HCT116 (cell line): ENCODE results near the gene FBXL17. TPM values are rescaled to one million over a fixed set of nuclear protein-coding genes. Genes with fewer than 3 reads are reported as not detected.

Experiments
- ATAC-seq: fragments of 200-7000 bp; cut with Tn5 transposase; 2 replicates; pipeline ENCODE4 v1.9.1; 2020; ENCODE audit warnings: mild to moderate bottlenecking, moderate library complexity
- BruUV-seq: library from RNA; stranded (reverse); fragments of 400-500 nt; replicated peaks from 2 replicates; lab custom pipeline; 2021; lab: Mats Ljungman, UMichigan
- CTCF ChIA-PET: fragments of 300-600 bp; sonication (Branson Sonifier 250); formaldehyde crosslinking; loops from one replicate; lab custom pipeline; 2021; ENCODE audit warnings: antibody characterized with exemption; lab: Charles Lee
- POLR2A ChIA-PET: fragments of 300-600, 350-600 bp; sonication (Branson Sonifier 250); formaldehyde crosslinking; loops from one replicate; lab custom pipeline; 2021; ENCODE audit warnings: antibody characterized with exemption; lab: Charles Lee
- RAD21 ChIA-PET, 2 experiments: fragments of 300-600 bp; sonication (Branson Sonifier 250); formaldehyde crosslinking; loops; one replicate each; lab custom pipeline; 2023; ENCODE audit warnings: low total read pairs in 2 of 2; ENCODE audit not compliant: uncharacterized antibody in 2 of 2, unreplicated experiment in 2 of 2, low non-redundant PET in 1 of 2; lab: Charles Lee
- DNase-seq: peaks from one replicate; pipeline ENCODE4 v3.0.0-alpha.2; 2010; ENCODE audit warnings: low read depth, low spot score
- H2AFZ ChIP-seq: fragments of 200-600 bp; shearing (Covaris generic), sonication (generic); 2 replicates; pipeline ENCODE4 v1.6.1; 2017; ENCODE audit warnings: low read depth, mixed run types, mixed read lengths, antibody characterized with exemption, low read length; ENCODE audit not compliant: poor library complexity, severe bottlenecking
- H3K27ac ChIP-seq: 2 replicates; pipeline ENCODE4 v1.5.1; 2012; ENCODE audit warnings: low read depth, low read length
- H3K27me3 ChIP-seq: fragments of 200-600 bp; sonication (generic); 2 replicates; pipeline ENCODE4 v1.6.1; 2016; ENCODE audit warnings: mixed run types, low read length, mixed read lengths; ENCODE audit not compliant: insufficient read depth
- H3K36me3 ChIP-seq, 2 experiments: fragments of 200-500 bp in 1 of 2; fragments of 200-600 bp in 1 of 2; sonication (Bioruptor generic) in 1 of 2; sonication (generic) in 1 of 2; 2 replicates each; pipeline versions ENCODE4 v1.5.1 to v1.6.1; 2014 to 2016; ENCODE audit warnings: low read length in 2 of 2, inconsistent platforms in 1 of 2, mixed read lengths in 1 of 2, mixed run types in 1 of 2; ENCODE audit not compliant: insufficient read depth in 2 of 2, control insufficient read depth in 1 of 2
- H3K4me1 ChIP-seq, 2 experiments: fragments of 200-600 bp in 1 of 2; sonication (generic) in 1 of 2; 2 replicates each; pipeline versions ENCODE4 v1.5.1 to v1.6.1; 2012 to 2017; ENCODE audit warnings: low read length in 2 of 2, inconsistent platforms in 1 of 2, mild to moderate bottlenecking in 1 of 2, mixed read lengths in 1 of 2, mixed run types in 1 of 2, moderate library complexity in 1 of 2; ENCODE audit not compliant: insufficient read depth in 2 of 2, control insufficient read depth in 1 of 2
- H3K4me2 ChIP-seq: fragments of 200-600 bp; sonication (generic); 2 replicates; pipeline ENCODE4 v1.6.1; 2017; ENCODE audit warnings: mixed run types, low read length, mixed read lengths
- H3K4me3 ChIP-seq, 2 experiments: fragments of 200-600 bp in 1 of 2; sonication (generic) in 1 of 2; replicated peaks in 1 of 2; 2 replicates each; pipeline ENCODE4 v1.5.1; 2011 to 2016; ENCODE audit warnings: low read length in 2 of 2, control low read depth in 1 of 2, low read depth in 1 of 2, mild to moderate bottlenecking in 1 of 2, mixed read lengths in 1 of 2, mixed run types in 1 of 2
- H3K79me2 ChIP-seq: fragments of 200-600 bp; sonication (generic); 2 replicates; pipeline ENCODE4 v1.6.1; 2017; ENCODE audit warnings: mild to moderate bottlenecking, mixed run types, low read length, moderate library complexity, mixed read lengths; ENCODE audit not compliant: insufficient read depth
- H3K9ac ChIP-seq: fragments of 200-600 bp; sonication (generic); 2 replicates; pipeline ENCODE4 v1.6.1; 2016; ENCODE audit warnings: low read length, mixed read lengths
- H3K9me2 ChIP-seq: fragments of 200-600 bp; sonication (generic), shearing (Covaris generic); 2 replicates; pipeline ENCODE4 v1.6.1; 2017; ENCODE audit warnings: mixed run types, mild to moderate bottlenecking, moderate library complexity; ENCODE audit not compliant: insufficient read depth
- H3K9me3 ChIP-seq, 2 experiments: fragments of 200-500 bp in 1 of 2; fragments of 200-600 bp in 1 of 2; sonication (Bioruptor generic) in 1 of 2; sonication (generic) in 1 of 2; 2 replicates each; pipeline ENCODE4 v1.6.1; 2014 to 2017; ENCODE audit warnings: low read length in 2 of 2, mixed read lengths in 2 of 2, inconsistent platforms in 1 of 2, low read depth in 1 of 2, mild to moderate bottlenecking in 1 of 2, mixed run types in 1 of 2, moderate library complexity in 1 of 2; ENCODE audit not compliant: control insufficient read depth in 1 of 2, insufficient read depth in 1 of 2
- H4K20me1 ChIP-seq: fragments of 200-600 bp; sonication (generic), shearing (Covaris generic); 2 replicates; pipeline ENCODE4 v1.6.1; 2017; ENCODE audit warnings: mixed run types, mild to moderate bottlenecking, moderate library complexity; ENCODE audit not compliant: insufficient read depth
- CBX3 ChIP-seq: IDR thresholded peaks from 2 replicates; pipeline ENCODE4 v1.6.1; 2012; ENCODE audit warnings: low read depth
- EGR1 ChIP-seq: IDR thresholded peaks from 2 replicates; pipeline ENCODE4 v1.6.1; 2012; ENCODE audit warnings: low read depth
- EZH2 ChIP-seq: fragments of 200-600 bp; sonication (generic); IDR thresholded peaks from 2 replicates; pipeline ENCODE4 v1.6.1; 2017; ENCODE audit warnings: antibody characterized with exemption, mixed run types
- EZH2phosphoT487 ChIP-seq: fragments of 200-600 bp; IDR thresholded peaks from 2 replicates; pipeline ENCODE4 v1.6.1; 2018; ENCODE audit warnings: antibody characterized with exemption, borderline replicate concordance
- POLR2A ChIP-seq: IDR thresholded peaks from 2 replicates; pipeline ENCODE4 v1.7.0; 2011; ENCODE audit warnings: borderline replicate concordance; ENCODE audit not compliant: insufficient read depth, insufficient read length; ENCODE audit errors: extremely low read depth
- RAD21 ChIP-seq: IDR thresholded peaks from 2 replicates; pipeline ENCODE4 v1.6.1; 2012; ENCODE audit warnings: low read depth, mild to moderate bottlenecking
- SP1 ChIP-seq: IDR thresholded peaks from 2 replicates; pipeline ENCODE4 v1.6.1; 2012; ENCODE audit warnings: low read depth
- SRF ChIP-seq: IDR thresholded peaks from 2 replicates; pipeline ENCODE4 v1.6.1; 2012; ENCODE audit warnings: low read depth
- YY1 ChIP-seq: IDR thresholded peaks from 2 replicates; pipeline ENCODE4 v1.6.1; 2011; ENCODE audit warnings: low read length, low read depth, moderate library complexity, mild to moderate bottlenecking; ENCODE audit not compliant: insufficient replicate concordance; ENCODE audit errors: extremely low read depth
- ZFX ChIP-seq: fragments of 450-650 bp; IDR thresholded peaks from 2 replicates; pipeline ENCODE4 v1.6.1; 2017
- intact Hi-C: fragments of 100-400 bp; cut with micrococcal nuclease; formaldehyde crosslinking; loops from 2 replicates; pipeline ENCODE4 v1.10.0; 2022
- total RNA-seq: library from RNA; stranded (reverse); gene quantifications from one replicate; pipeline ENCODE4 v1.2.1, GENCODE V29; 2021; ENCODE audit not compliant: unreplicated experiment
- TF ChIP-seq, protein P1 (sequence below): IDR thresholded peaks from 2 replicates; pipeline ENCODE4 v1.6.1; 2011; ENCODE audit warnings: mild to moderate bottlenecking, low read length, moderate library complexity; ENCODE audit not compliant: insufficient replicate concordance; ENCODE audit errors: extremely low read depth
- TF ChIP-seq, protein P2 (sequence below), 3 experiments: fragments of 200-600 bp in 1 of 3; sonication (generic) in 1 of 3; IDR thresholded peaks in 2 of 3; conservative IDR thresholded peaks in 1 of 3; 2 replicates each; pipeline ENCODE4 v1.5.1; 2012 to 2017; ENCODE audit warnings: low read depth in 2 of 3, low read length in 2 of 3, antibody characterized with exemption in 1 of 3, borderline replicate concordance in 1 of 3, control low read depth in 1 of 3, mild to moderate bottlenecking in 1 of 3, mixed read lengths in 1 of 3, mixed run types in 1 of 3, moderate library complexity in 1 of 3; ENCODE audit not compliant: insufficient read depth in 1 of 3
- TF ChIP-seq, protein P3 (sequence below): IDR thresholded peaks from 2 replicates; pipeline ENCODE4 v1.6.1; 2012

The FBXL17 gene
- total RNA-seq, 1 experiment from 2014 or later, result 9.4 TPM

DNA sequence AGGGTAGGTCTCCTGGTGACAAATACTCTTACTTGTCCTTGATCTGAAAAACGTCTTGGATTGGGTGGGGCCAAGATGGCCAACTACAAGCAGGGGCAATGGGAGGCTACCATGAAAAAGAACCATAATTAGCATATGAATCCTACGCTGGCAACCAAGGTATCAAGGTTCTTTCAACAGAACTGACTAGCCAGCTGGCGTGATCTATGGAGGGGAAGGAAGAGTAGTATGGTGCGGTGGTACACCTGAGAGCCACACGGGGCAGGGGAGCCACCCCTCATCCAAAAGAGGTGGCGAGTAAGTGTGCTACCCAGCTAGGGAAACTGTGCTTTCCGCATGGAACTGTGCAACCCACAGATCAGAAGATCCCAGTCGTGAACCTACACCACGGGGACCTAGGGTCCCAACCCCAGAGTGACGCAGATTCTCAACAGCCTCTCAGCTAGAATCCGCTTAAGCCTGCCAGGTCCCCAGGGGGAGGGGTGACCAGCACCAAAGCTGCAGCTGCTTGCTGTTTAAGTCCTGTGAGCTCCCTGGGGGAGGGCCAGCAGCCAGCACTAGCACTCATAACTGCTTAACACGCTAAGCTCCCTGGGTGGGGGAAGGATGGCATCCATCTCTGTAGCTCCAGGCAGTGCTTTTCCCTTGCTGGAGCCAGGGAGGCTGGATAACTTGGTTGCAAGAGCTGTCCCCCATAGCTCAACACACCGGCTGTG lies 334.8 kb downstream of the FBXL17 start:
- TF ChIP-seq, protein P1, sequence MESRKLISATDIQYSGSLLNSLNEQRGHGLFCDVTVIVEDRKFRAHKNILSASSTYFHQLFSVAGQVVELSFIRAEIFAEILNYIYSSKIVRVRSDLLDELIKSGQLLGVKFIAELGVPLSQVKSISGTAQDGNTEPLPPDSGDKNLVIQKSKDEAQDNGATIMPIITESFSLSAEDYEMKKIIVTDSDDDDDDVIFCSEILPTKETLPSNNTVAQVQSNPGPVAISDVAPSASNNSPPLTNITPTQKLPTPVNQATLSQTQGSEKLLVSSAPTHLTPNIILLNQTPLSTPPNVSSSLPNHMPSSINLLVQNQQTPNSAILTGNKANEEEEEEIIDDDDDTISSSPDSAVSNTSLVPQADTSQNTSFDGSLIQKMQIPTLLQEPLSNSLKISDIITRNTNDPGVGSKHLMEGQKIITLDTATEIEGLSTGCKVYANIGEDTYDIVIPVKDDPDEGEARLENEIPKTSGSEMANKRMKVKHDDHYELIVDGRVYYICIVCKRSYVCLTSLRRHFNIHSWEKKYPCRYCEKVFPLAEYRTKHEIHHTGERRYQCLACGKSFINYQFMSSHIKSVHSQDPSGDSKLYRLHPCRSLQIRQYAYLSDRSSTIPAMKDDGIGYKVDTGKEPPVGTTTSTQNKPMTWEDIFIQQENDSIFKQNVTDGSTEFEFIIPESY, result no peak
- no peak for TF ChIP-seq POLR2A
- TF ChIP-seq SP1, result no peak
- no peak for TF ChIP-seq CBX3
- TF ChIP-seq EZH2phosphoT487, result no peak
- no peak for TF ChIP-seq YY1
- TF ChIP-seq SRF, result no peak
- TF ChIP-seq EGR1, result no peak
- TF ChIP-seq EZH2, result no peak
- TF ChIP-seq, protein P2, sequence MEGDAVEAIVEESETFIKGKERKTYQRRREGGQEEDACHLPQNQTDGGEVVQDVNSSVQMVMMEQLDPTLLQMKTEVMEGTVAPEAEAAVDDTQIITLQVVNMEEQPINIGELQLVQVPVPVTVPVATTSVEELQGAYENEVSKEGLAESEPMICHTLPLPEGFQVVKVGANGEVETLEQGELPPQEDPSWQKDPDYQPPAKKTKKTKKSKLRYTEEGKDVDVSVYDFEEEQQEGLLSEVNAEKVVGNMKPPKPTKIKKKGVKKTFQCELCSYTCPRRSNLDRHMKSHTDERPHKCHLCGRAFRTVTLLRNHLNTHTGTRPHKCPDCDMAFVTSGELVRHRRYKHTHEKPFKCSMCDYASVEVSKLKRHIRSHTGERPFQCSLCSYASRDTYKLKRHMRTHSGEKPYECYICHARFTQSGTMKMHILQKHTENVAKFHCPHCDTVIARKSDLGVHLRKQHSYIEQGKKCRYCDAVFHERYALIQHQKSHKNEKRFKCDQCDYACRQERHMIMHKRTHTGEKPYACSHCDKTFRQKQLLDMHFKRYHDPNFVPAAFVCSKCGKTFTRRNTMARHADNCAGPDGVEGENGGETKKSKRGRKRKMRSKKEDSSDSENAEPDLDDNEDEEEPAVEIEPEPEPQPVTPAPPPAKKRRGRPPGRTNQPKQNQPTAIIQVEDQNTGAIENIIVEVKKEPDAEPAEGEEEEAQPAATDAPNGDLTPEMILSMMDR (IDR thresholded peaks at IDR 0.05 in 2 of 3, conservative IDR thresholded peaks at IDR 0.05 in 1 of 3; ENCODE audit: borderline replicate concordance in 1 of 3, insufficient read depth in 1 of 3, low read depth in 2 of 3, low read length in 2 of 3), result no peak
- TF ChIP-seq, protein P3, sequence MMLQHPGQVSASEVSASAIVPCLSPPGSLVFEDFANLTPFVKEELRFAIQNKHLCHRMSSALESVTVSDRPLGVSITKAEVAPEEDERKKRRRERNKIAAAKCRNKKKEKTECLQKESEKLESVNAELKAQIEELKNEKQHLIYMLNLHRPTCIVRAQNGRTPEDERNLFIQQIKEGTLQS, result no peak
- TF ChIP-seq ZFX, result no peak
- TF ChIP-seq RAD21, result no peak
- RAD21 ChIA-PET, result no interaction called here
- H3K9me3 ChIP-seq, result no peaks in the 10 kb centered on the region; a peak in 1 of 4 replicates
- no TSS peak for BruUV-seq
- H3K27ac ChIP-seq, result no peak overlapping the region
- no peak overlapping the region for H3K4me3 ChIP-seq
- POLR2A ChIA-PET, result no interaction called here
- no peaks in the 10 kb centered on the region for H3K4me1 ChIP-seq
- DNase-seq (no peak), ATAC-seq (no peak)
- H4K20me1 ChIP-seq, result no peaks in the 10 kb centered on the region
- intact Hi-C loops, result no loop called here
- 0 out of 2 replicates have a peak, but pooled peaks cover 3% of the 10 kb centered on the region for H3K9me2 ChIP-seq
- H3K36me3 ChIP-seq, result no peaks in the 10 kb centered on the region
- H3K9ac ChIP-seq, result no peak overlapping the region
- no peaks in the 10 kb centered on the region for H3K27me3 ChIP-seq
- CTCF ChIA-PET, result no interaction called here
- H2AFZ ChIP-seq, result no peak overlapping the region
- no peaks in the 10 kb centered on the region for H3K79me2 ChIP-seq
- H3K4me2 ChIP-seq, result no peak overlapping the region
